SK-N-SH treated with all-trans-retinoic acid at 6 μM for 48 hours (cell line): ENCODE results near the gene SOHLH1.

ENCODE experiments used
- ATAC-seq: fragments of 200-7000 bp; cut with Tn5 transposase; 3 replicates; pipeline ENCODE4 v1.9.1; 2020; ENCODE audit warnings: mild to moderate bottlenecking, moderate library complexity
- ARNTL ChIP-seq: fragments of 450-650 bp; formaldehyde crosslinking; IDR thresholded peaks from 2 replicates; pipeline ENCODE4 v1.5.0; 2020; ENCODE audit warnings: low read depth, mild to moderate bottlenecking, moderate library complexity, borderline replicate concordance
- BACH2 ChIP-seq: fragments of 250-450 bp; sonication (Bioruptor Pico); IDR thresholded peaks from 2 replicates; pipeline ENCODE4 v1.9.0; 2021; ENCODE audit warnings: mild to moderate bottlenecking, borderline replicate concordance
- CREB5 ChIP-seq: fragments of 250-450 bp; sonication (Bioruptor Pico); IDR thresholded peaks from 2 replicates; pipeline ENCODE4 v1.5.1; 2020; ENCODE audit warnings: low read depth, mild to moderate bottlenecking, moderate library complexity
- CSDC2 ChIP-seq: fragments of 250-450 bp; sonication (Bioruptor Pico); IDR thresholded peaks from 2 replicates; pipeline ENCODE4 v1.5.0; 2020; ENCODE audit warnings: mild to moderate bottlenecking, moderate library complexity
- CSRNP3 ChIP-seq: fragments of 250-450 bp; sonication (Bioruptor Pico); IDR thresholded peaks from 2 replicates; pipeline ENCODE4 v1.5.1; 2021; ENCODE audit warnings: mild to moderate bottlenecking, moderate library complexity
- ESRRG ChIP-seq: fragments of 250-450 bp; sonication (Bioruptor Pico); IDR thresholded peaks from 2 replicates; pipeline ENCODE4 v1.6.1; 2021; ENCODE audit warnings: mild to moderate bottlenecking
- GLIS3 ChIP-seq: fragments of 250-450 bp; sonication (Bioruptor Pico); IDR thresholded peaks from 2 replicates; pipeline ENCODE4 v1.5.0; 2020; ENCODE audit warnings: mild to moderate bottlenecking, moderate library complexity
- ISL1 ChIP-seq: fragments of 250-450 bp; sonication (Bioruptor Pico); IDR thresholded peaks from 2 replicates; pipeline ENCODE4 v2.1.2; 2022; ENCODE audit warnings: mild to moderate bottlenecking, moderate library complexity
- OSR1 ChIP-seq: fragments of 250-450 bp; sonication (Bioruptor Pico); IDR thresholded peaks from 2 replicates; pipeline ENCODE4 v1.8.0; 2022; ENCODE audit warnings: moderate library complexity, mild to moderate bottlenecking, inconsistent platforms
- PATZ1 ChIP-seq: fragments of 250-450 bp; sonication (Bioruptor Pico); IDR thresholded peaks from 2 replicates; pipeline ENCODE4 v1.8.0; 2020; ENCODE audit warnings: mild to moderate bottlenecking, moderate library complexity, borderline replicate concordance
- PPARA ChIP-seq: fragments of 250-450 bp; sonication (Bioruptor Pico); IDR thresholded peaks from 2 replicates; pipeline ENCODE4 v1.5.0; 2020; ENCODE audit warnings: mild to moderate bottlenecking, borderline replicate concordance
- RARB ChIP-seq: fragments of 250-450 bp; sonication (Bioruptor Pico); IDR thresholded peaks from 2 replicates; pipeline ENCODE4 v1.8.0; 2021; ENCODE audit warnings: mild to moderate bottlenecking, moderate library complexity
- SNAI2 ChIP-seq: fragments of 250-450 bp; sonication (Bioruptor Pico); IDR thresholded peaks from 2 replicates; pipeline ENCODE4 v1.5.0; 2020; ENCODE audit warnings: mild to moderate bottlenecking, moderate library complexity
- TCF4 ChIP-seq: fragments of 250-450 bp; sonication (Bioruptor Pico); IDR thresholded peaks from 2 replicates; pipeline ENCODE4 v1.8.0; 2021; ENCODE audit warnings: mild to moderate bottlenecking, moderate library complexity, borderline replicate concordance
- TOX ChIP-seq: fragments of 250-450 bp; sonication (Bioruptor Pico); IDR thresholded peaks from 2 replicates; pipeline ENCODE4 v1.8.0; 2021; ENCODE audit warnings: mild to moderate bottlenecking, moderate library complexity, borderline replicate concordance
- ZC3H10 ChIP-seq: fragments of 250-450 bp; sonication (Bioruptor Pico); IDR thresholded peaks from 2 replicates; pipeline ENCODE4 v1.5.1; 2021; ENCODE audit warnings: mild to moderate bottlenecking, moderate library complexity
- ZFP3 ChIP-seq: fragments of 250-450 bp; sonication (Bioruptor Pico); IDR thresholded peaks from 2 replicates; pipeline ENCODE4 v1.5.0; 2020; ENCODE audit warnings: mild to moderate bottlenecking, moderate library complexity
- ZFP30 ChIP-seq: fragments of 450-650 bp; formaldehyde crosslinking; IDR thresholded peaks from 2 replicates; pipeline ENCODE4 v1.5.0; 2022; ENCODE audit warnings: mild to moderate bottlenecking, moderate library complexity
- ZNF565 ChIP-seq: fragments of 450-650 bp; formaldehyde crosslinking; conservative IDR thresholded peaks from 2 replicates; pipeline ENCODE4 v1.5.0; 2020; ENCODE audit warnings: low read depth, mild to moderate bottlenecking, moderate library complexity
- ZNF70 ChIP-seq: fragments of 450-650 bp; formaldehyde crosslinking; IDR thresholded peaks from 2 replicates; pipeline ENCODE4 v1.5.0; 2020; ENCODE audit warnings: mild to moderate bottlenecking, moderate library complexity
- ZNF8 ChIP-seq: fragments of 450-650 bp; formaldehyde crosslinking; IDR thresholded peaks from 2 replicates; pipeline ENCODE4 v1.5.0; 2020; ENCODE audit warnings: mild to moderate bottlenecking, moderate library complexity
- TF ChIP-seq, protein P1 (sequence below): fragments of 250-450 bp; sonication (Bioruptor Pico); IDR thresholded peaks from 2 replicates; pipeline ENCODE4 v1.8.0; 2021; ENCODE audit warnings: low read depth, mild to moderate bottlenecking, moderate library complexity, borderline replicate concordance

Gene SOHLH1

GRCh38 chr9:135695642-135696041, 3.6 kb downstream of the SOHLH1 start:
- no peak for TF ChIP-seq SNAI2 (CRISPR knock-in tag)
- TF ChIP-seq ISL1 (CRISPR knock-in tag) = no peak
- TF ChIP-seq TOX (CRISPR knock-in tag) = no peak
- TF ChIP-seq RARB (CRISPR knock-in tag) = no peak
- TF ChIP-seq, protein P1, sequence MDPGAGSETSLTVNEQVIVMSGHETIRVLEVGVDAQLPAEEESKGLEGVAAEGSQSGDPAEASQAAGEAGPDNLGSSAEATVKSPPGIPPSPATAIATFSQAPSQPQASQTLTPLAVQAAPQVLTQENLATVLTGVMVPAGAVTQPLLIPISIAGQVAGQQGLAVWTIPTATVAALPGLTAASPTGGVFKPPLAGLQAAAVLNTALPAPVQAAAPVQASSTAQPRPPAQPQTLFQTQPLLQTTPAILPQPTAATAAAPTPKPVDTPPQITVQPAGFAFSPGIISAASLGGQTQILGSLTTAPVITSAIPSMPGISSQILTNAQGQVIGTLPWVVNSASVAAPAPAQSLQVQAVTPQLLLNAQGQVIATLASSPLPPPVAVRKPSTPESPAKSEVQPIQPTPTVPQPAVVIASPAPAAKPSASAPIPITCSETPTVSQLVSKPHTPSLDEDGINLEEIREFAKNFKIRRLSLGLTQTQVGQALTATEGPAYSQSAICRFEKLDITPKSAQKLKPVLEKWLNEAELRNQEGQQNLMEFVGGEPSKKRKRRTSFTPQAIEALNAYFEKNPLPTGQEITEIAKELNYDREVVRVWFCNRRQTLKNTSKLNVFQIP (CRISPR knock-in tag) = no peak
- no peak for TF ChIP-seq CSRNP3
- no peak for TF ChIP-seq ESRRG (CRISPR knock-in tag)
- TF ChIP-seq OSR1 (CRISPR knock-in tag) = no peak
- ATAC-seq = no peak

DNA sequence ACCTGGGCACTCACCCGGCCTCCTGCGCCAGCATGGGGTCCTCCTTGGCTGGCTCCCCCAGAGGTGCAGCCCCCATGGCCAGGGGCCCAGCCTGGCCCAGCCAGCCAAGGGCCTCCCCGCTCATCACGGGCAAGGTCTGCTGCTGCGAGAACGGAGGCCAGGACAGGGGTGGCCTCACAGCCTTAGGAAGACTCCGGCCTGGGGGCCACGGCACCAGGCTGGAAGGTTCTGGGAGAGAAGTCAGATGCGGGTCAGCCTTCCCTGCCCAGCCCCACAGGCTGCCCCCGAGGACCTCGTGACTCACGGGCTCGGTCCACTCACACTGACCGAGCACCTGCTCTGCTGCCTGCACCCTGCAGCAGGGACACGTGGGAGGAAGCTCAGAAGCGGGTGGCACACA, 4.2 kb downstream of the SOHLH1 start:
- TF ChIP-seq TOX (CRISPR knock-in tag) (no peak), ZNF565 (CRISPR knock-in tag) (no peak), ZNF8 (CRISPR knock-in tag) (no peak), ARNTL (CRISPR knock-in tag) (no peak), ESRRG (CRISPR knock-in tag) (no peak), RARB (CRISPR knock-in tag) (no peak), ZFP3 (CRISPR knock-in tag) (no peak), PATZ1 (no peak), CSRNP3 (no peak), CREB5 (CRISPR knock-in tag) (no peak), CSDC2 (CRISPR knock-in tag) (no peak), BACH2 (CRISPR knock-in tag) (no peak), PPARA (CRISPR knock-in tag) (no peak)
- TF ChIP-seq, protein P1 (CRISPR knock-in tag) = no peak
- no peak for ATAC-seq

GRCh38 chr9:135694414-135694813, 4.9 kb downstream of the SOHLH1 start:
- ATAC-seq = no peak
- TF ChIP-seq CSRNP3 (no peak), CREB5 (CRISPR knock-in tag) (no peak), RARB (CRISPR knock-in tag) (no peak), ZC3H10 (CRISPR knock-in tag) (no peak), ESRRG (CRISPR knock-in tag) (no peak), TCF4 (CRISPR knock-in tag) (no peak), ISL1 (CRISPR knock-in tag) (no peak), ZFP3 (CRISPR knock-in tag) (no peak), CSDC2 (CRISPR knock-in tag) (no peak), ZNF70 (CRISPR knock-in tag) (no peak), TOX (CRISPR knock-in tag) (no peak), SNAI2 (CRISPR knock-in tag) (no peak), PPARA (CRISPR knock-in tag) (no peak), ZFP30 (CRISPR knock-in tag) (no peak), GLIS3 (no peak), ZNF8 (CRISPR knock-in tag) (no peak), OSR1 (CRISPR knock-in tag) (no peak)
- TF ChIP-seq, protein P1 (CRISPR knock-in tag) = no peak
